Caco-2 (cell line): Measurements from ENCODE around the gene TMEM131L. TPM values are rescaled to one million over a fixed set of nuclear protein-coding genes. Genes with fewer than 3 reads are reported as not detected.

Experiments
- BruUV-seq: library from RNA; stranded (reverse); fragments of 400-500 nt; replicated peaks from 2 replicates; lab custom pipeline; 2021; lab: Mats Ljungman, UMichigan
- CTCF ChIA-PET: fragments of 300-600 bp; sonication (Branson Sonifier 250); formaldehyde crosslinking; loops from one replicate; lab custom pipeline; 2022; ENCODE audit warnings: antibody characterized with exemption; lab: Charles Lee
- POLR2A ChIA-PET: fragments of 300-600 bp; sonication (Branson Sonifier 250); formaldehyde crosslinking; loops from one replicate; lab custom pipeline; 2022; ENCODE audit warnings: antibody characterized with exemption; lab: Charles Lee
- DNase-seq, 2 experiments: peaks; one replicate each; pipeline versions ENCODE4 v3.0.0 to v3.0.0-alpha.2; 2020 to 2022
- H3K27me3 ChIP-seq: replicated peaks from 2 replicates; pipeline ENCODE4 v1.6.0; 2011; ENCODE audit warnings: low read length; ENCODE audit not compliant: control insufficient read depth, insufficient read depth
- H3K36me3 ChIP-seq: 2 replicates; pipeline ENCODE4 v1.5.1; 2011; ENCODE audit warnings: low read length; ENCODE audit not compliant: control insufficient read depth, insufficient read depth
- H3K4me1 ChIP-seq: fragments of 250-450 bp; sonication (Bioruptor Pico); 2 replicates; pipeline ENCODE4 v1.5.1; 2020; ENCODE audit warnings: mild to moderate bottlenecking
- H3K4me3 ChIP-seq: 2 replicates; pipeline ENCODE4 v1.5.1; 2011; ENCODE audit warnings: low read depth, mild to moderate bottlenecking, control low read depth, low read length
- H3K9me3 ChIP-seq: fragments of 250-450 bp; sonication (Bioruptor Pico); 2 replicates; pipeline ENCODE4 v1.5.1; 2020; ENCODE audit warnings: mild to moderate bottlenecking, moderate library complexity
- H3K27ac Mint-ChIP-seq: one replicate; pipeline ENCODE4 v1.8.0; 2022; ENCODE audit warnings: mixed read lengths; ENCODE audit not compliant: unreplicated experiment
- H3K27me3 Mint-ChIP-seq: one replicate; pipeline ENCODE4 v1.8.0; 2022; ENCODE audit warnings: mixed read lengths; ENCODE audit not compliant: insufficient read depth, unreplicated experiment
- H3K36me3 Mint-ChIP-seq: one replicate; pipeline ENCODE4 v1.8.0; 2022; ENCODE audit warnings: mild to moderate bottlenecking, mixed read lengths; ENCODE audit not compliant: insufficient read depth, unreplicated experiment
- H3K4me1 Mint-ChIP-seq: one replicate; pipeline ENCODE4 v1.8.0; 2022; ENCODE audit warnings: low read depth, mixed read lengths; ENCODE audit not compliant: unreplicated experiment
- H3K4me3 Mint-ChIP-seq: one replicate; pipeline ENCODE4 v1.8.0; 2022; ENCODE audit warnings: mild to moderate bottlenecking, moderate library complexity, mixed read lengths; ENCODE audit not compliant: unreplicated experiment
- H3K9me3 Mint-ChIP-seq: one replicate; pipeline ENCODE4 v1.8.0; 2022; ENCODE audit warnings: mixed read lengths; ENCODE audit not compliant: unreplicated experiment
- CTCF ChIP-seq, 2 experiments: fragments of 200-600 bp in 1 of 2; IDR thresholded peaks; 1 replicate in 1 of 2; 2 replicates in 1 of 2; pipeline versions ENCODE4 v1.5.1 to v1.8.0; 2011 to 2022; ENCODE audit warnings: antibody characterized with exemption in 1 of 2, control low read depth in 1 of 2, inconsistent platforms in 1 of 2, low read depth in 1 of 2, low read length in 1 of 2, mild to moderate bottlenecking in 1 of 2, moderate library complexity in 1 of 2; ENCODE audit not compliant: insufficient read depth in 1 of 2, severe bottlenecking in 1 of 2, unreplicated experiment in 1 of 2
- intact Hi-C: fragments of 100-400 bp; cut with micrococcal nuclease; formaldehyde crosslinking; loops from one replicate; pipeline ENCODE4 v1.10.0; 2022; ENCODE audit not compliant: unreplicated experiment
- total RNA-seq: library from RNA; stranded (reverse); gene quantifications from 2 replicates; pipeline ENCODE4 v1.2.3, GENCODE V29; 2022

TMEM131L gene
- total RNA-seq, 1 experiment from 2014 or later = 20.8 TPM

- intact Hi-C loops = loop anchor here (1.0 to 10.0 kb wide), 6 partner anchors 55 to 431 kb away; partner anchors contain the start of gene MND1
- H3K9me3 Mint-ChIP-seq = no peaks in the 10 kb centered on the region
- H3K4me1 Mint-ChIP-seq = peaks cover 8% of the 10 kb centered on the region
- no peak overlapping the region for H3K4me3 Mint-ChIP-seq
- peak; percentile 31 to 71 for TF ChIP-seq CTCF (IDR thresholded peaks at IDR 0.05; ENCODE audit: insufficient read depth in 1 of 2, low read depth in 1 of 2, low read length in 1 of 2, severe bottlenecking in 1 of 2, unreplicated experiment in 1 of 2)
- no TSS peak for BruUV-seq
- Histone ChIP-seq H3K4me1 (peaks cover 40% of the 10 kb centered on the region), H3K36me3 (no peaks in the 10 kb centered on the region), H3K4me3 (no peak overlapping the region), H3K9me3 (no peaks in the 10 kb centered on the region), H3K27me3 (no peaks in the 10 kb centered on the region)
- peaks cover 12% of the 10 kb centered on the region for H3K36me3 Mint-ChIP-seq
- CTCF ChIA-PET = interaction anchor here (0.5 to 2.1 kb wide), 14 partner anchors 9 to 431 kb away, joined by 3 to 42 read pairs (median 4); partner anchors contain the start of gene TMEM131L
- peak; percentile 58 to 60 for DNase-seq
- POLR2A ChIA-PET = interaction anchor here (0.6 kb wide), 1 partner anchor 108 kb away, joined by 6 read pairs; the partner anchor contains the start of gene TMEM131L
- no peaks in the 10 kb centered on the region for H3K27me3 Mint-ChIP-seq
- H3K27ac Mint-ChIP-seq = no peak overlapping the region
Measured at GRCh38 chr4:153573881-153574802, 108.0 kb downstream of the TMEM131L start.

GRCh38 chr4:153576443-153576774 lies 110.2 kb downstream of the TMEM131L start:
- H3K4me3 Mint-ChIP-seq = no peak overlapping the region
- no TSS peak for BruUV-seq
- Histone ChIP-seq H3K27me3 (no peaks in the 10 kb centered on the region), H3K4me3 (no peak overlapping the region), H3K4me1 (peaks cover 19% of the 10 kb centered on the region), H3K9me3 (no peaks in the 10 kb centered on the region), H3K36me3 (no peaks in the 10 kb centered on the region)
- ChIA-PET CTCF (interaction anchor here (0.7 kb wide), 1 partner anchor 110 kb away, joined by 3 read pairs; the partner anchor contains the start of gene TMEM131L), POLR2A (no interaction called here)
- intact Hi-C loops = loop anchor here (10.0 kb wide), 1 partner anchor 342 kb away; no protein-coding TSS in a partner anchor
- H3K4me1 Mint-ChIP-seq = no peaks in the 10 kb centered on the region
- no peak for TF ChIP-seq CTCF (IDR thresholded peaks at IDR 0.05; ENCODE audit: insufficient read depth in 1 of 2, low read depth in 1 of 2, low read length in 1 of 2, severe bottlenecking in 1 of 2, unreplicated experiment in 1 of 2)
- DNase-seq = no peak
- no peaks in the 10 kb centered on the region for H3K27me3 Mint-ChIP-seq
- no peaks in the 10 kb centered on the region for H3K9me3 Mint-ChIP-seq
- H3K27ac Mint-ChIP-seq = no peak overlapping the region
- peaks cover 12% of the 10 kb centered on the region for H3K36me3 Mint-ChIP-seq

GRCh38 chr4:153577053-153577452 lies 110.9 kb downstream of the TMEM131L start:
- POLR2A ChIA-PET = no interaction called here
- CTCF ChIA-PET = no interaction called here

More at GRCh38 chr4:153577053-153577452, 110.9 kb downstream of the TMEM131L start:
- Mint-ChIP-seq H3K9me3 (no peaks in the 10 kb centered on the region), H3K27me3 (no peaks in the 10 kb centered on the region), H3K27ac (no peak overlapping the region), H3K4me3 (no peak overlapping the region), H3K4me1 (no peaks in the 10 kb centered on the region), H3K36me3 (peaks cover 12% of the 10 kb centered on the region)
- H3K36me3 ChIP-seq = no peaks in the 10 kb centered on the region
- intact Hi-C loops = loop anchor here (10.0 kb wide), 1 partner anchor 342 kb away; no protein-coding TSS in a partner anchor
- TF ChIP-seq CTCF (IDR thresholded peaks at IDR 0.05; ENCODE audit: insufficient read depth in 1 of 2, low read depth in 1 of 2, low read length in 1 of 2, severe bottlenecking in 1 of 2, unreplicated experiment in 1 of 2) = no peak
- H3K4me1 ChIP-seq = peaks cover 17% of the 10 kb centered on the region
- H3K9me3 ChIP-seq = no peaks in the 10 kb centered on the region
- no TSS peak for BruUV-seq
- H3K27me3 ChIP-seq = no peaks in the 10 kb centered on the region
- DNase-seq = no peak
- no peak overlapping the region for H3K4me3 ChIP-seq
